Erythroblast (primary cell): ENCODE results near the gene ADAMTSL1.

Experiments
- GATA1 ChIP-seq: IDR thresholded peaks from 2 replicates; pipeline ENCODE4 v1.6.1; 2011; ENCODE audit warnings: low read depth, mild to moderate bottlenecking, control low read depth, low read length, moderate library complexity
- POLR2A ChIP-seq: IDR thresholded peaks from 2 replicates; pipeline ENCODE4 v1.6.1; 2011; ENCODE audit warnings: mild to moderate bottlenecking, low read length

- TF ChIP-seq POLR2A (no peak), GATA1 (no peak)
These were observed 312.2 kb downstream of the ADAMTSL1 start for GRCh38 chr9:18786196-18786595.
